ENCODE measurements around the gene CYSLTR1.
A peak's percentile ranks its signal among the peaks of the same experiment; 100 is the strongest.

CYSLTR1 gene

DNA sequence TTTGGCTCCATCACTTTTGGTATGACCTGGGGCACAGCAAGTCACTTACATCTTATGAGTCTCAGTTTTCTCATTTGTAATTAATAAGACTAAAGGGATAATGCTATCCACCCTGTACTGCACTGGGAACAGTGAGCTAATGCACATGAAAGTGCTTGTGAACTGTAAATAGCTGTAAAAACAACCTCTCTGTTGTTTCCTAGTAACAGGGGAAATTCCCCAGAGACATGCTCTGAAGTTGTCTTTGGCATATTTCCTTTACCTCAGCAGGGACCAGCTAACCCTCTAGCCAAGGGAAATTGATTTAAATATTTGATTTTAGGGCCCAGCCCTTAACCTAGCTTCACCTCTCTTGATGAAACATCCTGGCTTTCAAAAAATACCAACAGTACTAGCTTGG lies 6.1 kb upstream of the CYSLTR1 start:
- H3K27me3 ChIP-seq (ENCODE audit: insufficient read depth, low read length, poor library complexity): no peaks in the 10 kb centered on the region
- H4K8ac ChIP-seq (ENCODE audit: low read depth, low read length): no peak overlapping the region
- H3K18ac ChIP-seq (ENCODE audit: low read length): no peak overlapping the region
- no peak overlapping the region for H3K27ac ChIP-seq (ENCODE audit: low read depth, low read length)
- no peak overlapping the region for H3K9ac ChIP-seq (ENCODE audit: low read length)
- H3K4me1 ChIP-seq (ENCODE audit: control insufficient read depth, low read depth, low read length): no peaks in the 10 kb centered on the region
- H3K4ac ChIP-seq (ENCODE audit: low read depth, low read length): no peak overlapping the region
- H3K79me1 ChIP-seq (ENCODE audit: low read length): no peaks in the 10 kb centered on the region
- H3K56ac ChIP-seq (ENCODE audit: low read length): no peak overlapping the region
- H2BK15ac ChIP-seq (replicated peaks; ENCODE audit: low read depth): no peak overlapping the region
- no peak overlapping the region for H3K4me2 ChIP-seq (ENCODE audit: low read length)
- no peak overlapping the region for H2BK5ac ChIP-seq (ENCODE audit: low read length)
- no peak overlapping the region for H3K4me3 ChIP-seq (ENCODE audit: low read length)
- no peaks in the 10 kb centered on the region for H3K79me2 ChIP-seq (ENCODE audit: control insufficient read depth, insufficient read depth, low read length)
- no peak overlapping the region for H2AK5ac ChIP-seq (ENCODE audit: low read length)
- peak; percentile 3 for DNase-seq
- H3K36me3 ChIP-seq (ENCODE audit: control insufficient read depth, insufficient read depth, low read length): no peaks in the 10 kb centered on the region
- no peak overlapping the region for H2BK120ac ChIP-seq (ENCODE audit: low read depth, low read length)
- H4K5ac ChIP-seq (ENCODE audit: low read length): no peak overlapping the region
- no peak overlapping the region for H3K23ac ChIP-seq (ENCODE audit: low read length)

GRCh38 chrX:78331708-78332107 lies 4.3 kb upstream of the CYSLTR1 start:
- Histone ChIP-seq H3K9ac (ENCODE audit: low read length) (no peak overlapping the region), H2BK120ac (ENCODE audit: low read depth, low read length) (no peak overlapping the region), H2BK5ac (ENCODE audit: low read length) (no peak overlapping the region), H4K8ac (ENCODE audit: low read depth, low read length) (no peak overlapping the region), H3K27me3 (ENCODE audit: insufficient read depth, low read length, poor library complexity) (no peaks in the 10 kb centered on the region), H3K4me3 (ENCODE audit: low read length) (no peak overlapping the region), H3K4me2 (ENCODE audit: low read length) (no peak overlapping the region), H3K79me1 (ENCODE audit: low read length) (no peaks in the 10 kb centered on the region), H3K4ac (ENCODE audit: low read depth, low read length) (no peak overlapping the region), H3K18ac (ENCODE audit: low read length) (no peak overlapping the region), H3K56ac (ENCODE audit: low read length) (no peak overlapping the region), H3K79me2 (ENCODE audit: control insufficient read depth, insufficient read depth, low read length) (no peaks in the 10 kb centered on the region), H2BK15ac (replicated peaks; ENCODE audit: low read depth) (no peak overlapping the region), H3K27ac (ENCODE audit: low read depth, low read length) (no peak overlapping the region), H4K5ac (ENCODE audit: low read length) (no peak overlapping the region), H2AK5ac (ENCODE audit: low read length) (no peak overlapping the region), H3K23ac (ENCODE audit: low read length) (no peak overlapping the region), H3K36me3 (ENCODE audit: control insufficient read depth, insufficient read depth, low read length) (no peaks in the 10 kb centered on the region), H3K4me1 (ENCODE audit: control insufficient read depth, low read depth, low read length) (no peaks in the 10 kb centered on the region)
- DNase-seq: no peak
- no CpG with 5 or more reads among the region's 1 CpG for WGBS (ENCODE audit: extremely low coverage, insufficient coverage, low lambda C conversion rate)

GRCh38 chrX:78330540-78330939 lies 3.1 kb upstream of the CYSLTR1 start:
- Histone ChIP-seq H2AK5ac (ENCODE audit: low read length) (no peak overlapping the region), H3K4me3 (ENCODE audit: low read length) (no peak overlapping the region), H3K4me1 (ENCODE audit: control insufficient read depth, low read depth, low read length) (no peaks in the 10 kb centered on the region), H2BK5ac (ENCODE audit: low read length) (no peak overlapping the region), H3K27ac (ENCODE audit: low read depth, low read length) (no peak overlapping the region), H3K9ac (ENCODE audit: low read length) (no peak overlapping the region), H3K18ac (ENCODE audit: low read length) (no peak overlapping the region), H3K4me2 (ENCODE audit: low read length) (no peak overlapping the region), H3K79me2 (ENCODE audit: control insufficient read depth, insufficient read depth, low read length) (no peaks in the 10 kb centered on the region), H4K8ac (ENCODE audit: low read depth, low read length) (no peak overlapping the region), H3K56ac (ENCODE audit: low read length) (no peak overlapping the region), H3K36me3 (ENCODE audit: control insufficient read depth, insufficient read depth, low read length) (no peaks in the 10 kb centered on the region), H3K4ac (ENCODE audit: low read depth, low read length) (no peak overlapping the region), H2BK120ac (ENCODE audit: low read depth, low read length) (no peak overlapping the region), H4K5ac (ENCODE audit: low read length) (no peak overlapping the region), H3K27me3 (ENCODE audit: insufficient read depth, low read length, poor library complexity) (no peaks in the 10 kb centered on the region), H3K79me1 (ENCODE audit: low read length) (no peaks in the 10 kb centered on the region), H3K23ac (ENCODE audit: low read length) (no peak overlapping the region), H2BK15ac (replicated peaks; ENCODE audit: low read depth) (no peak overlapping the region)
- WGBS (ENCODE audit: extremely low coverage, insufficient coverage, low lambda C conversion rate): no CpG with 5 or more reads among the region's 1 CpG
- DNase-seq: no peak

DNA sequence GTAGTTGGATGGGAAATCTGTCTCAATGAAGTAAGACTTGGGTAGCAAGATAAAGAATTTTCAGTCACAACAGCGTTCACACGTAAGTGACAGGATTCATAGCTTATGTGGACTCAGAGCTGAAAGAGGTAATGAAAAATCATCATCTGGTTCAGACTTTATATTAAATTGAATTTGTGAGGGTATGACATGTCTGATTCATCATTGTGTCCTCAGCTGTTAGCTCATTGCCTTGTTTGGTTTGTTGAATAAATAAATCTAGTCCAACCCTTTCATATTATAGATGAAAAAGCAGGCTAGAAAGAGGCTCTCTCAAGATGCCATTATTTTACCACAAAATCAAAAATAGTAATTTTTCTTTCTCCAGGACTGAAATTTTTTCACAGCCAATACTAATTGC lies 2.7 kb upstream of the CYSLTR1 start:
- Histone ChIP-seq H4K8ac (ENCODE audit: low read depth, low read length) (no peak overlapping the region), H2BK120ac (ENCODE audit: low read depth, low read length) (no peak overlapping the region), H3K79me1 (ENCODE audit: low read length) (no peaks in the 10 kb centered on the region), H2BK15ac (replicated peaks; ENCODE audit: low read depth) (no peak overlapping the region), H3K27me3 (ENCODE audit: insufficient read depth, low read length, poor library complexity) (no peaks in the 10 kb centered on the region), H3K56ac (ENCODE audit: low read length) (no peak overlapping the region), H3K4me2 (ENCODE audit: low read length) (no peak overlapping the region), H3K79me2 (ENCODE audit: control insufficient read depth, insufficient read depth, low read length) (no peaks in the 10 kb centered on the region), H4K5ac (ENCODE audit: low read length) (no peak overlapping the region), H2AK5ac (ENCODE audit: low read length) (no peak overlapping the region), H3K9ac (ENCODE audit: low read length) (no peak overlapping the region), H3K4ac (ENCODE audit: low read depth, low read length) (no peak overlapping the region), H3K36me3 (ENCODE audit: control insufficient read depth, insufficient read depth, low read length) (no peaks in the 10 kb centered on the region), H3K23ac (ENCODE audit: low read length) (no peak overlapping the region), H3K4me3 (ENCODE audit: low read length) (no peak overlapping the region), H2BK5ac (ENCODE audit: low read length) (no peak overlapping the region), H3K27ac (ENCODE audit: low read depth, low read length) (no peak overlapping the region), H3K18ac (ENCODE audit: low read length) (no peak overlapping the region), H3K4me1 (ENCODE audit: control insufficient read depth, low read depth, low read length) (no peaks in the 10 kb centered on the region)
- DNase-seq: no peak
- no CpG with 5 or more reads among the region's 2 CpGs for WGBS (ENCODE audit: extremely low coverage, insufficient coverage, low lambda C conversion rate)

DNA sequence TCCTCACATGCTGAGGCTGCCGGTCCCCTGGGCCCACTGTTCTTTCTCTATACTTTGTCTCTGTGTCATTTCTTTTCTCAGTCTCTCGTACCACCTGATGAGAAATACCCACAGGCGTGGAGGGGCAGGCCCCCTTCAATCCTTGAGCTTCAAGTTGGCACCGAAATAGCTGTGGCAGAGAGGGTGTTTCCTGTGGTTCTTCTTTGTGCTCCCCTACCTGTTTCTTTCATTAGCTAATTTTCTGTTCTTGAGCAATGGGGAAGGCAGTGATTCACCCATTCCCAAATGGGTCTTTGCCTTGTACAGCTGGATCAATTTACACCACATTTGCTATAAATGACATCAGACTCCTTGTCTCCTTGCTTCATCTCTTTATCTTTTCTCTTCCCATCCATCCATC lies 2.1 kb upstream of the CYSLTR1 start:
- Histone ChIP-seq H3K18ac (ENCODE audit: low read length) (no peak overlapping the region), H2BK5ac (ENCODE audit: low read length) (no peak overlapping the region), H3K4me2 (ENCODE audit: low read length) (no peak overlapping the region), H2BK120ac (ENCODE audit: low read depth, low read length) (no peak overlapping the region), H3K56ac (ENCODE audit: low read length) (no peak overlapping the region), H3K79me1 (ENCODE audit: low read length) (no peaks in the 10 kb centered on the region), H3K9ac (ENCODE audit: low read length) (no peak overlapping the region), H4K5ac (ENCODE audit: low read length) (no peak overlapping the region), H2AK5ac (ENCODE audit: low read length) (no peak overlapping the region), H3K4me3 (ENCODE audit: low read length) (no peak overlapping the region), H3K27me3 (ENCODE audit: insufficient read depth, low read length, poor library complexity) (no peaks in the 10 kb centered on the region), H3K23ac (ENCODE audit: low read length) (no peak overlapping the region), H3K79me2 (ENCODE audit: control insufficient read depth, insufficient read depth, low read length) (no peaks in the 10 kb centered on the region), H4K8ac (ENCODE audit: low read depth, low read length) (no peak overlapping the region), H3K4ac (ENCODE audit: low read depth, low read length) (no peak overlapping the region), H2BK15ac (replicated peaks; ENCODE audit: low read depth) (no peak overlapping the region), H3K36me3 (ENCODE audit: control insufficient read depth, insufficient read depth, low read length) (no peaks in the 10 kb centered on the region), H3K4me1 (ENCODE audit: control insufficient read depth, low read depth, low read length) (no peaks in the 10 kb centered on the region), H3K27ac (ENCODE audit: low read depth, low read length) (no peak overlapping the region)
- no CpG with 5 or more reads among the region's 4 CpGs for WGBS (ENCODE audit: extremely low coverage, insufficient coverage, low lambda C conversion rate)
- no peak for DNase-seq

DNA sequence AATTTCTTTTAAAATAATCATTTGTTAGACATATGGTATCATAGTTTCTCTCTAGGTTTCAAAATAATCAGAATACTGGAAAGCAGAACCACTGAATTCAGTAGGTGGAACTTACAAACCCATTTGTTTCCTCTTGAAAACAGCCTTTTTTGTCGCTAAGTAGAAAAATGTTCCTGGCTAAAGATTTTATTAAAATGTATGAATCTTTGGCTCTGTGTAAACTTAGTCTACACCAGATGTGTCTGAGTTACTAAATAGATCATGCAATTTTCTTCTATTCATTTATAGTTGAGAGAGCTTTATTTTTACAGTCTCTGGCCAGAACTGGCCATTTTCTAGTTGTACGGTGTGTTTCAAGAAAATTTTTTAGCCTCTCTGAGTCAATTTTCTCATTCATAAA lies 1.0 kb downstream of the CYSLTR1 start:
- no peak overlapping the region for H4K8ac ChIP-seq (ENCODE audit: low read depth, low read length)
- H2BK5ac ChIP-seq (ENCODE audit: low read length): no peak overlapping the region
- no peak overlapping the region for H3K9ac ChIP-seq (ENCODE audit: low read length)
- H3K36me3 ChIP-seq (ENCODE audit: control insufficient read depth, insufficient read depth, low read length): no peaks in the 10 kb centered on the region
- H3K4me2 ChIP-seq (ENCODE audit: low read length): no peak overlapping the region
- no peak overlapping the region for H3K18ac ChIP-seq (ENCODE audit: low read length)
- no peak overlapping the region for H3K4ac ChIP-seq (ENCODE audit: low read depth, low read length)
- no peaks in the 10 kb centered on the region for H3K4me1 ChIP-seq (ENCODE audit: control insufficient read depth, low read depth, low read length)
- no peak overlapping the region for H4K5ac ChIP-seq (ENCODE audit: low read length)
- H3K79me1 ChIP-seq (ENCODE audit: low read length): no peaks in the 10 kb centered on the region
- no peak overlapping the region for H3K23ac ChIP-seq (ENCODE audit: low read length)
- no peak overlapping the region for H3K4me3 ChIP-seq (ENCODE audit: low read length)
- no peak overlapping the region for H3K56ac ChIP-seq (ENCODE audit: low read length)
- H3K79me2 ChIP-seq (ENCODE audit: control insufficient read depth, insufficient read depth, low read length): no peaks in the 10 kb centered on the region
- no peaks in the 10 kb centered on the region for H3K27me3 ChIP-seq (ENCODE audit: insufficient read depth, low read length, poor library complexity)
- no peak overlapping the region for H2BK15ac ChIP-seq (replicated peaks; ENCODE audit: low read depth)
- no peak overlapping the region for H2AK5ac ChIP-seq (ENCODE audit: low read length)
- H3K27ac ChIP-seq (ENCODE audit: low read depth, low read length): no peak overlapping the region
- DNase-seq: no peak
- no CpG with 5 or more reads among the region's 2 CpGs for WGBS (ENCODE audit: extremely low coverage, insufficient coverage, low lambda C conversion rate)
- no peak overlapping the region for H2BK120ac ChIP-seq (ENCODE audit: low read depth, low read length)
